ENCODE measurements around the gene SCMH1.

SCMH1 gene

DNA sequence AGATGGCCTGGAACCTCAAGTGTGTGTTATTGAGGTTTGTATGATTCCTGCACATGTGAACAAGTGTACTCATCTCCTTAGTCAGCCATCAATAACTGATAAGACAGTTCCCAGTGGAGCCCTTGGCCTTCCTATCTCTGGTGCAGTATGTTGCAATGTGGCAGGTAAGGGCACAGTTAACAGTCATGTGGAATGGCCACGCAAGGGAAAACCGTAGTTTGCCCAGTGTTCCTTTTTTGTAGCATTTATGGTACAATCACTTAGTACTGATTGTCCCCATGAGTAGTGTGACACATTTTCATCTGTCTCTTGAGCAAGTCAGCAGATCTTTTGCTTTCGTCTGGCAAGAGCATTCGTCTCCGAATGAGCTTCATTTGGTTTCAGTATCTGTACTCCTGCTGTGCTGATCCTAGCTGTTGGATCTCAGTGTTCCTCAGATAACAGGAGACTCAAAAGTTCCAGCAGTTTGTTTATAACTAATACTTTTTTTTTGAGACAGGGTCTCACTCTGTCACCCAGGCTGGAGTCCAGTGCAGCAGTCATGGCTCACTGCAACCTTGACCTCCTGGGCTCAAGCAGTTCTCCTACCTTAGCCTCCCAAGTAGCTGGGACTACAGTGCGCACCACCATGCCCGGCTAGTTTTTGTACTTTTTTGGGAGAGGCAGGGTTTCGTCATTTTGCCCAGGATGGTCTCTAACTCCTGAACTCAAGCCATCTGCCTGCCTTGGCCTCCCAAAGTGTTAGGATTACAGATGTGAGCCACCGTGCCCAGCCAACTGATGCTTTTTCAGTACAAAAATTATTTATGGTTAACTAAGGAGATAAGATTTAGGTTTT is 254.4 kb downstream of the SCMH1 start:
- intact Hi-C loops (cut with DNase I), result no loop called here
- no peak for DNase-seq

DNA sequence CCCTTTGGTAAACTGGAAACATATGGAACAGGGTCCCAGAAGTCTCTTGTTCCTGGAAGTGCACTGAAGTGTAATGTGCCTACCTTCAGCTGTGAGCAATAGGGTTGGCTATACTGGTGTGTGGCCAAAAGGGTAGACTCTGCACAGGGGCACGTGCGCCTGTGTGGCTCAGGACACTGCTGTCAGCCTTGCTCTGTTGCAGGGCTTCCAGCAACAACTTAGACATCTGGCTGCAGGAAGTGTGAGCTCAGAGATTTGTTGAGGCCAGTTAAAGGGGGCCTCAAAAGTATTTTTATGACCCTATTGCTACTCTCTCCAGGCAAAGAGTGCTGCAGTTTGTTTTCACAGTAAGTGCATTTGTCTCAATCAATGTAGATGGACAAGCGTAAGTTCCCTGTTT is 255.2 kb downstream of the SCMH1 start:
- intact Hi-C loops (cut with DNase I), result no loop called here
- DNase-seq, result no peak

DNA sequence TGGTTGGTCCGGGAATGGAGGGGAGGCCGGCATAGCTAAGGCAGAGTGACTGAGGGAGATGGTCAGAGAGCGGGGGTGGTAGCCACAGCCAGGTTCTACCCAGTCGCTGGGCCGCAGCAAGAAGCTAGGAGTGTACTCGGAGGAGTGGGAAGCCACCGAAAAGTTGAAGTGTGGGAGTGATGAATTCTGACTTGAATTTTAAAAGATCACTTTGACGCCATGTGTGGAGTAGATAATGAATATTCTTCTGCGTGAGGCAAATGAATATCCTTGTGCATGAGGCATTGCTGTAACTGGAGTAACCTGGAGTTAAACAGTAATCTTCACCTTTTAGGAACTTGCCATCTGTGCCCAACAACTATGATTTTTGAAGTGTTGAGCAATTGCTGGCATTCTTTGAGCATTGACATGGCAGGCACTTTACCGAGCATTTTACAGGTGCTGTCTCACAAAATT is 255.8 kb downstream of the SCMH1 start:
- intact Hi-C loops (cut with DNase I), result no loop called here
- peak in 20 of 42 donors; percentile 5 to 72 (median 38) for DNase-seq

DNA sequence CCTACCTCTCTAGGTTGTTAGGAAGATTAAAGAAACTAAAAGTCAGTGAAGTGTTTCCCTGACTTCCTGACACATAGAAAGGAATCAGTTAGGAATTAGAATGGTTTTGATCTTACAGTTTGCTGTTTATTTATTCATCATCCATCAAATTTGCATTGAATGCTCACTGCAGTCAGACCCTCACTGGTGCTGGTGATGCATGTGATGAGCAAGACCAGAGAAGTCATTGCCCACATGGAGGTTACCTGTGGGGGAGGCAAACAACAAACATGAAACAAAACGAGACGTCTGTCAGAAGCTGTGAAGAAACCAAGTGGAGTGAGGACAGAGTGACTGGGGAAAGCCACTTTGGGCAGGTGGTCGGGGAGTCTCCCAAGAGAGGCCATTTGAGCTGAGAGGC is 256.2 kb downstream of the SCMH1 start:
- intact Hi-C loops (cut with DNase I), result no loop called here

DNA sequence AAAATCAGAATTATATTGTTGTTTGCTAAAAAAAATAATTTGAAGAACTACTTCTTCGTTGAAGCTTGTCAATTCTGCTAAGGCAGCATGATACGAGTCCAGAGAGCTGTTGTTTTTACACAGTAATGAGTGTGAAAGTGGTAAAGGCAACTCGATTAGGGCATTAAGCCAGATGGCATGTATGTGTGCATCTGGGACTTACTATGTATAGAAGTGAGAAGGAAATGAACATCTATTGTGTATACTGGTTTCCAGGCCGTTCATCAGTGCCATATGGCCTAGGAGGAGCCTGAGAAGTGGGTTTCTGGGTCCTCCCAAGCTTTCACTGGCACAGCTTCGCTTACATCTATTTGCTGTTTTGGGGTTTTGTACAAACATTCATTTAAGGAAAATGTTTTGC is 256.9 kb downstream of the SCMH1 start:
- no peak for DNase-seq
- intact Hi-C loops (cut with DNase I), result no loop called here

More for the DNA sequence above, 256.2 kb downstream of the SCMH1 start:
- DNase-seq, result no peak

DNA sequence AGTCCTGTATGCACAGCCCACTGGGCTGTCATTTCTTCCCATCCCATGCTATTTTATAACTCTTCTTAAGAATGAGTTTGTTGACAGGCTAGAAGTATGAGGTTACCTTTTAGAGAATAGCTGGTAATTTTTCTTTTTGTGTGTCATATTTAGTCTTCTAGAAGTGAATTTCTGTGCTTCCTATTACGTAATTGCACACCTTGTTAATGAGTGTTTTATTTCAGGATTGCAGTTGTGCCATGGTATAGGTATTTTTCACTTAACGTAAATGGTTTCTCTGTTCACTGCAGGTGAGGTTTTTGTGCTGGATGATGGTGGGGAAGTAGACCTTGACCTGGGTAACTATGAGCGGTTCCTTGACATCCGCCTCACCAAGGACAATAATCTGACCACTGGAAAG is 257.6 kb downstream of the SCMH1 start:
- intact Hi-C loops (cut with DNase I), result no loop called here

DNA sequence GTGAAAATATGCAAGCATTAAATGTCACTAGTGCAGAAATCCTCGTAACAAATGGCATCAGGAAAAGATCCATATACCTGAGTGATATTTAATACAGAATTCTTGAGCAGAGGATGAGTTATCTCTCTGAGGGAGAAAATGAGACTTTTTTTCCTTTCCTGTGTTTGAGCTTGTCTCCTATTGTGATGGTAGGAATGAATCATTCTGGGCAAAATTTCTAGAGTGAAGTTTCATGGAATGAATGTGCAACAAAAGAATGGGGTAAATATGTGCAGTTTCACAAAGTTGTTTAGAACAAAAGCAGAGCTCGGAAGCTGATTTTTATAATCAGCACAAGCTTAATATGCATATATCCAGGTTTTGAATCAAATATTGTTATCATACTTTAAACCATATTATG is 258.0 kb downstream of the SCMH1 start:
- no peak for DNase-seq
- intact Hi-C loops (cut with DNase I), result no loop called here

More for the DNA sequence above, 257.6 kb downstream of the SCMH1 start:
- DNase-seq, result no peak

DNA sequence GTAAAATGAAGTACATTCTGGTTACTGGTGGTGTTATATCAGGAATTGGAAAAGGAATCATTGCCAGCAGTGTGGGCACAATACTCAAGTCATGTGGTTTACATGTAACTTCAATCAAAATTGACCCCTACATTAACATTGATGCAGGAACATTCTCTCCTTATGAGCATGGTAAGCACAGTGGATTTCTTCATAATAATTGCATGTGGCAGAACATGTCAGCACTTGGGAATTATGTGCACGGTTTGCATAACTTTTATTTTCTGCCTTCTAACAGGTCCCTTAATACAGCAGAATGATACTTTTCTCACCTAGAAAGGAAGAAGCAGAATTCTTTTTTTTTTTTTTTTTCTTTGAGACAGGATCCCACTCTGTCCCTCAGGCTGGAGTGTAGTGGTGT is 258.8 kb downstream of the SCMH1 start:
- intact Hi-C loops (cut with DNase I), result no loop called here

DNA sequence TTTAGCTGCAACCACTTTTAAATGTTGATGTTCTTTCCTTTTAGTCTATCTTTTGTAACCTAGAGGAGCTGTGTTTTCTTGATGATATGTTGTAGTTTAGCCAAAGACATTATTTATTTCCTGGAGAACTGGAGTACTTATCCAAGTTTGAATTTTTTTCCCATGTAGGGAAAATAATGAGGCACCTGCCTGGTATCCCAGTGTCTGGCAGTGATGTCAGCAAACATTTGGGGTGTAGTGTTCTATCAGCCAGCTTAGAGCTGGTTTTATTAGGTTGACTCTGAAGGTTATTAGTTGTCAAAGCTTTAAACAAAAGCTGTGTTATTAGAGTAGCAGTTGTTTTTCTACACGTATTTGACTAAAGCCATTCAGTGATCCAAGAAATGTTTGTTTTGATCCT is 259.4 kb downstream of the SCMH1 start:
- intact Hi-C loops (cut with DNase I), result no loop called here
- DNase-seq, result no peak

More for the DNA sequence above, 258.8 kb downstream of the SCMH1 start:
- DNase-seq, result no peak

DNA sequence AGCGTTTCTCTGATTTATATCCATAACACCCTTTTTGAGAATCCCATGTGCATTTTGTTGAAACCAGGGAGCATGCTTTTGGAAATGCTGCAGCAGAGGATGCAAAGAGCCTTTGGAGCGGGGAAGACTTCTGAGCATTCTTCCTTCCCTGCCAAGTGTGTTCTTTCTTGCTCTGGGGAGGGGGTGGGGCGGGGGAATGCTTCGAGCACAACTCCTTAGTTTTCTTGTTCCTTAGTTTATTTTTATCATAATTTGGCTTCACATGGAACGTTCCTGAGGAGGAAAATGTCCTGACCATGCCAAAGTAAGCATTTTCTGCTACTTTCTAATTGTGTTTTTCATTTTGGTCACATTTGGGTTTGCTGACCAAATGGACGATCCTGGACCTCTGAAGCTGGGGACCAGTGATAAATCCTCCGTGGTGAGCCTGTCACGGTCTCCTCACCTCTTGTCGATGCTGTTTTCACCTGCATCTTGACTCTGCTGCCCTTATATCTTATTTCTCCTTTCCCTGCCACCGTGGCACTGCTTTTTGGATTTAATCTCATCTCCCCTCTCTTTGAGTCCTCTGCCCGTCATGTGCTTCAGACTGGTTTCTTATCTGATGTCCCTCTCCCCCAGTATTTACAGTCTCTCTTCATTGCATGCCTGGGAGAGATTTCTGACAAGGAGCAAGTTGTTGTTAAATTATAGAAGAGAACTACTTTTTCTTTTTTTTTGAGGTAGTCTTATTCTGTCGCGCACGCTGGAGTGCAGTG is 260.2 kb downstream of the SCMH1 start:
- intact Hi-C loops (cut with DNase I), result no loop called here
- DNase-seq, result no peak

DNA sequence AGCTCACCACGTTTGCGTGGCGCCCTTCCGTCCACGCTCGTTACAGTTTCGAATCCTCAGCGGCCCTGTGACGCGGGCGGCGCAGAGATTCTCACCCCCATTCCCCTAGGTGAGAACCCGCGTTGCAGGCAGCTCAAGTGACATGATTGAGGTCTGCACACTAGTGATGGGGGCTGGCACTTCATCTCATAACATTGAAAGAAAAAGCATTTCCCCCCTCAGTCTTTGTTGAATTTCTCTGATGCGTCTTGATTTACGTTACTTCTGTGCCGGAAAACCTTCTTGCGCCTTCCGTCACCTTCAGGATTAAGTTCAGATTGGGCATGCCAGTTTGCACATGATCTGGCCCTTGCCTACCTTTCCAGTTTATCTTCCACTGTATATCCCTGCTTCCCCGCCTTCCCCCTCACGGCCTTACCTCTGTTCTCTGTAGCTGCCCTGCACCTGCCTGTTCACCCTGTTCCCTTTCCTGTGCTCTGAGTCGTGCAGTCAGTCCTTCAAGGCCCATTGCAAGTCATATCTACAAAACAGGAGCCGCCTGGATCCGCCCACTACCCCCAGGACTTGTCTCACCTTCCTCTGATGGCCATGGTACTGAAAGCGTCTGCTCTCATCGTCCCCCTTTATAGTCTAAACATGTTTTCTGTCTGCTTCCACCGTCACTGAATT is 261.5 kb downstream of the SCMH1 start:
- DNase-seq, result peak in 27 of 42 donors; percentile 11 to 62 (median 30)
- intact Hi-C loops (cut with DNase I), result no loop called here

DNA sequence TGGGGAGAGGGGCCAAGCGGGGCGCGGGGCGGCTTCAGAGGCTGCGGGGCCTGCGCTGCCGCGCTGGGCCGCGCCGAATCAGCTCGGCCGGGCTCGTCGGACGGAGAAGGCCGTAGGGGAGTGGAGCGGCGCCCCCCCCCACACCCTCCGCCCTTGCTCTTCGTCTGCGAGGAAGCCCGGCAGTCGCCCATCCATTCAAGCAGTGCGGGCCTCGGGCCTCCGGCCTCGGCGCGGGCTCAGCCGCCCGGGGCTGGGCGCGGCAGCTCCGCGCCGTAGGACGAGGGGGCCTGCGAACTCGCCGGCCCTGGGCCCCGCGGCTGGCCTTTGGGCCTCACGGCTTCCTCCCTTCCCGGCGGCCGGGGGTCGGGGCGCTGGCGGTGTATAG is 262.0 kb downstream of the SCMH1 start:
- DNase-seq, result peak in 1 of 42 donors; percentile 24
- intact Hi-C loops (cut with DNase I), result no loop called here

DNA sequence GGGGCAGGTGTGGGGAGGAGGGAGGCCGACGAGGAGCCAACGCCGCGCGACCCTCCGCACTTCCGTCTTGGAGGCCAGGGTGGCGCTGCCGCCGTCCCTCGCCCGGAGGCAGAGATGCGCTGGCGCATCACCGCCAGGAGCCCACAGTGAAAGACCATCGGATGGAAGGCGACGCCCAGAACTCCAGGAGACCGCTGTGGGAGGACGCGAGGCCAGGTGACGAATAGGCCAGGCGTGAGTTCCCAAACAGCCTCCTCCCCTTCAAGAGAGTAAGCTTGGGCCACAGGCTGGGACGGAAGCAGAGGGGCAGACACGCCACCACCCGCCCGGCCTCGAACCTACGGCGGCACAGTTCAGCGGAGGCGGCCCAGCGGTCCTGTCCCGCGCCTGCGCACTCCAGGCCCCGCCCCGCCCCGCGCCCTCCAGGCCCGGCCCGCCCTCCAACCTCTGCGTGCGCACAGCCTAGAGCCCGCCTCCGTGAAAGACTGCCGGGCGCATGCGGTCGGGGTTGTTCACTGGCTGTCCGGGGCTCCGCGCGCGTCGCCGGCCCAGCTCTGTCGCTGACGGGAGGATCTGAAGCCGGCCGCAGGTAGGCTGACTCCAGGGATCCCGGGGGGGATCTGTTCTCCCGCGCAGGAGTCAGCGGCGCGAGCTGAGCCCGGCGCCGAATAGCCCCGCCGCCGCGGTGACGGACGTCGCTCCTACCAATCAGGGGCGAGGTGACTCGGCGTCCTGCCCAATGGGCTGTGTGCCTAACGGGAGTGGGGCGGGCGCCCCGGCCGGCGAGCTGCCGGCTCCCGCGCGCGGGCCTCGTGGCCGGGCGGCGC is 262.7 kb downstream of the SCMH1 start, which contains the start of gene CTPS1:
CTPS1 (plus strand) TSS at position 456 of the 827 bp plus-strand sequence. CDS start 3,595 bp downstream, outside the sequence.
- DNase-seq, result peak; percentile 90 to 99 (median 96)
- intact Hi-C loops (cut with DNase I), result no loop called here

DNA sequence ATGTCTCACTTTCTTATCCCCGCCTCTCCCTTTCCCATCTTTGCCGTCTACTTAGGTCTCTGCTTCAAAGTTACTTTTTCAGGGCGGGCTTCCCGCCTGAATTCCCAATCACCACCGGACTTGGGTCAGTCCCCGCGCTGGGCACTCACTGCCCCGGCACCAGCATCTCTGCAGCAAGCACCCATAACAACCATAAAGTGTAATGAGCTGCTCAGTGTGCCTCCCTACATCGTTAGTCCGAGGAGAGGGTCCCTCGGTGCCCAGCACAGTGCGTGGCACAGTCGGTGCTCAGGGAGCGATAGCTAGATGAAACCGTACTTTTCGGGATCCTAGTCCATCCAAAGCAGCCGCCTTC is 263.2 kb downstream of the SCMH1 start:
- intact Hi-C loops (cut with DNase I), result no loop called here

DNA sequence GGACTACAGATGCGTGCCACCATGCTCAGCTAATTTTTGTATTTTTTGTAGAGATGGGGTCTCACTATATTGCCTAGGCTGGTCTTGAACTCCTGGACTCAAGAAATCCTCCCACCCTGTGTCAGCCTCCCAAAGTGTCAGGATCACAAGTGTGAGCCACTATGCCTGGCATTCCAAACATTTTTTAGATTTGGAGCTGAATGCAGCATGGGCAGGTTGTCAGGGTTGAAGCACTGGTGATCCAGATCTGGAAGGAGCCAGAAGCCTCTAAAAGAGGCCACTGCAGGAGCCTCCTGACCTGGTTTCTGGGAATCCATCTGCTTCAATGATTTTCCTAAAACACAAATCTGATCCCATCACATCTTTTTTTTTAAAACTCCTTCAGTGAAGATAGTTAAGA is 264.4 kb downstream of the SCMH1 start:
- intact Hi-C loops (cut with DNase I), result no loop called here
- DNase-seq, result no peak

More for the DNA sequence above, 263.2 kb downstream of the SCMH1 start:
- DNase-seq, result peak in 3 of 42 donors; percentile 20 to 40 (median 34)

Measured in head of caudate nucleus (tissue), 42 donors.